ENCODE results near the gene ANAPC1.
"Not testable (repeated sequence)": the region's sequence is repeated elsewhere in the genome, so short reads cannot be mapped to it uniquely, and the experiment has no call there.

ANAPC1 gene

DNA sequence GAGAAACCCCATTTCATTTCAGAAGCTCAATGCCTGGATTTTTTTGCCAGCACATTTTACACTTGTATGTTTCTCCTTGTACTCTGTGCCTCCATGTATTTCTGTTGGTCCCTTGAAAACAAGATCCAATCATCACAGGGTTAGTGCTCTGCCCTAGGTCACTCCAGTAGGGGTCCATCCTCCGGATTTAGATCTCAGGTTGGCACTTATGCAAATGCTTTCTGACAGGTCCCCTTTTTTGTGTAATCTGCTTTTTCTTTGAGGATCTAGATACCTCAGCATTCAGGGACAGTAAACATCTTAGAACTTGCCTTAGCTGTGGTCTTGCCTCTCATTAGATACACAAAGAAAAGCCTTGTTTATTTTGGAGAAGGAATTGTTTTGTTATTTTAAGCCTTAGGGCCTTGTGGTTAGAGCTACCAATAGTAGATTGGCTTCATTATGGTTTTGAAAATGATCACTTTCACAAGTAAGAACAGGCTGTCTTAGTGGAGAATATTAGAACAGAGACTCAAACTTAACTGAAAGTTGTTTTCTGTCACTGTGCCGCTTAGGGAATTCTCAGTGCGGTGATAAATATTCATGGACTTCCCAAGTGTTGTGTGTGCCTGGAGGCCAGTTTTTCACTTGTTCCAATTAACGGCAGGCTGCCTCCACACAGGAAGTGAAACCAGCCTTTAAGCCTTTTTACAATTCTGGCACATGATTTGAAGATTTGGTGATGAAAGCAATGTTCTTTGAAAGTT lies 22.2 kb upstream of the ANAPC1 start:
- FAIRE-seq (no peak), DNase-seq (ENCODE audit: insufficient read length, low spot score) (no peak)

DNA sequence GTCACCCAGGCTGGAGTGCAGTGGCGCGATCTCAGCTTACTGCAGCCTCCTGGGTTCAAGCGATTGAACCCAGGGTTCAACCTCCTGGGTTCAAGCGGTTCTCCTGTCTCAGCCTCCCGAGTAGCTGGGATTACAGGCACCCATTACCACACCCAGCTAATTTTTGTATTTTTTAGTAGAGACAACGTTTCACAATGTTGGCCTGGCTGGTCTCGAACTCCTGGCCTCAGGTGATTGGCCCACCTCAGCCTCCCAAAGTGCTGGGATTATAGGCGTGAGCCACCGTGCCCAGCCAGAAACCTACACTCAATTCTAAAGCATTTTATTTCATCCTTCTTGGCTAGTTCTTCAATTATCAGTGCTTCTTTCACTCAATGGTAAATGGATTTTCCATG lies 21.5 kb upstream of the ANAPC1 start:
- FAIRE-seq; DNase-seq (ENCODE audit: insufficient read length, low spot score): not testable (repeated sequence)

GRCh38 chr2:111904726-111905474 lies 20.9 kb upstream of the ANAPC1 start:
- FAIRE-seq (no peak), DNase-seq (ENCODE audit: insufficient read length, low spot score) (no peak)

GRCh38 chr2:111903930-111904439 lies 20.0 kb upstream of the ANAPC1 start:
- no peak for DNase-seq (ENCODE audit: insufficient read length, low spot score)
- FAIRE-seq: no peak

DNA sequence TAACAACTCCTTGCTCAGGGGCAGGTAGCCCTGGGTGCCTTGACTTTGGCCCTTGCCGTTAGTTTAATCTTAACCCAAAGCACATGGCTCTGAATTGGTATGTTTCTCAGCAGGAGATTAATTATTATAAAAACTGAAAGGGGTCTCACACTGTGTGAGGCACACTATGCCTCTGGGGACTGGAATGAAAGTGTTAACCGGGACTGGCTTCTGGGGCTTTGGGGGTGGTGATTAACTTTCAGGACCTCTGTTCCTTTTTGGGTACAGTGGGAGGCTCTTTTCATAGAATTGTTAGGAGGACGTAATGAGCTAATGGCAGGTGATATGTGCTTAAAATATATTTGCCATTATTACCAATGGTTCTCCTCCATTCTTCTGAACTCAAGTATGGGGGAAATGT lies 19.5 kb upstream of the ANAPC1 start:
- DNase-seq (ENCODE audit: insufficient read length, low spot score) (no peak), FAIRE-seq (no peak)

DNA sequence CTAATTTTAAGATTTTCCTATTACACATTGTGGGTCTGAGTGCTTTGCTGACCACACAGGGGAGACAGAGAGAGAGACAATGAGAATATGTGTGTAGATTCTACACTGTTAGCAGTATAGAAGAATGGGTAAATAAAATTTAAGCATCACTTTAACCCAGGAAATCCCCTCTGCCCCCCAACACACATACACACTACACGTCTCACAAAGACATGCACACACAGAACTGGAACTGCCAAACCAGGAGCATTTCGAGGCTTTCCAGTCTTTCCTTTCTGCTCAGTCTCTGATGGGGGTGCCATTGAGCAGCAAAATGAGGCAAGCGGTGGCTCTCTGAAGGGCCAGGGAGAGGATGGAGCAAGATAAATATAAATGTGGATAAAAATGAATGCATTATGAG lies 16.9 kb upstream of the ANAPC1 start:
- DNase-seq (ENCODE audit: insufficient read length, low spot score): peak; percentile 41
- no peak for FAIRE-seq

- no peak for FAIRE-seq
- DNase-seq (ENCODE audit: insufficient read length, low spot score): no peak
Observed at GRCh38 chr2:111898703-111899514, 14.9 kb upstream of the ANAPC1 start.

DNA sequence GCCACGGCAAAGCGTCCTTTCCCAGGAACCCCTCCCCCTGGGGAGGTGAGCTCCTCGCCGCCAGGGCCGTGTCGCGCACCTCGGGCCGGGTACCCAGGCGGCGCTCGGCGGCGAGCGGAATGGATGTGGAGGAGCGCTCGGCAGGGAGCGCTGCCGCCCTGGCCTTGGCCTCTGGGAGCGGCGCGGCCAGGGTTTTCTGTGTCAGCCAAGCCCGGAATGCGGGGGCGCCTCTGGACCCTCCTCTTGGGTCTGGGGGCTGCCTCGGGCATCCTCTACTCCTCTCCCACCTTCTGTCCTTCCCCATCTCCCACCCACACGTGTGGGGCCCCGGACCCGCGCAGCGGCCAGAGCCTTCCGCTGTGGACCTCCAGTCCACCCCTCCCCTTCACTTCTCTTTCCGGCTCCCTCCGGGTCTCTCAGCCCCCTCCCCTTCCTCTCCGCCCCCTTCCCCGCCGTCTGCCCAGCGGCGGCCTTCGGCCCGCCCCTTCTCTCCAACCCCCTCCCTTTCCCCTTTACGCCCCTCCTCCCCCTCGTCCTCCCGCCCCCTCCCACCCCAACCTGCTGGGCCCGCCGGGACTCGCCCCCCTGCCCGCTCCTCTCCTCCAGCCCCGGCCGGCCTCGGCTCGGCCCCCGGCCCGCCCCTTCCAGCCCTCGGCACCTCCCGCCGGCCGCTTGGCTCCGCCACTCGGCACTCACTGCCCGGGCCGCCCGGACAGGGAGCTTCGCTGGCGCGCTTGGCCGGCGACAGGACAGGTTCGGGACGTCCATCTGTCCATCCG lies 14.1 kb upstream of the ANAPC1 start, which contains the start of gene MERTK:
TSS of gene MERTK (plus strand) at position 684 of the 779 bp plus-strand sequence. CDS start 129 bp downstream, outside the sequence.
- FAIRE-seq (peak; percentile 63), DNase-seq (ENCODE audit: insufficient read length, low spot score) (peak; percentile 86)

GRCh38 chr2:111897630-111897923 lies 13.6 kb upstream of the ANAPC1 start:
- DNase-seq (ENCODE audit: insufficient read length, low spot score): no peak
- no peak for FAIRE-seq

DNA sequence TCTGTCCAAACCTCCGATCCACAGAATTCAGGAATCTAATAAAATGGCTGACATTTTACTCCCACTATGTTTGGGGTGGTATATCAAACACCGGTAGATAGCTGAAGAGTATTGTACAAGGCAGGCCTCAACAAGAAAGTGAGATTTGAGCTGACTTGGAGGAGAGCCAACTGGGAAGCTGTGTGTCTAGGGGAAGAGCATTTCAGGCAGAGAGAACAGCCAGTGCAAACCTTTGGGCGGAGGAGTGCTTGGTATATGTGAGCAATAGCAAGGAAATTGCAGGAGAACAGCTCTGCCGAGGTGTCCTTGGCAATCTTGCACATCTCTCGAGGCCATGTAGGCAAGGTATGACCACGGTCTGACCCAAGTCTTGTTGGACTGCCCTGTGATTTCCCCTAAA lies 12.6 kb upstream of the ANAPC1 start:
- FAIRE-seq: no peak

GRCh38 chr2:111896024-111896423 lies 12.0 kb upstream of the ANAPC1 start:
- FAIRE-seq: no peak
- DNase-seq (ENCODE audit: insufficient read length, low spot score): no peak

More for the DNA sequence above, 12.6 kb upstream of the ANAPC1 start:
- no peak for DNase-seq (ENCODE audit: insufficient read length, low spot score)

GRCh38 chr2:111884592-111884964 lies 585 bp upstream of the ANAPC1 start:
- FAIRE-seq (no peak), DNase-seq (ENCODE audit: insufficient read length, low spot score) (no peak)

GRCh38 chr2:111872806-111873205 lies 11.2 kb downstream of the ANAPC1 start:
- FAIRE-seq; DNase-seq (ENCODE audit: insufficient read length, low spot score): not testable (repeated sequence)

GRCh38 chr2:111865124-111865523 lies 18.9 kb downstream of the ANAPC1 start:
- not testable (repeated sequence) for FAIRE-seq

DNA sequence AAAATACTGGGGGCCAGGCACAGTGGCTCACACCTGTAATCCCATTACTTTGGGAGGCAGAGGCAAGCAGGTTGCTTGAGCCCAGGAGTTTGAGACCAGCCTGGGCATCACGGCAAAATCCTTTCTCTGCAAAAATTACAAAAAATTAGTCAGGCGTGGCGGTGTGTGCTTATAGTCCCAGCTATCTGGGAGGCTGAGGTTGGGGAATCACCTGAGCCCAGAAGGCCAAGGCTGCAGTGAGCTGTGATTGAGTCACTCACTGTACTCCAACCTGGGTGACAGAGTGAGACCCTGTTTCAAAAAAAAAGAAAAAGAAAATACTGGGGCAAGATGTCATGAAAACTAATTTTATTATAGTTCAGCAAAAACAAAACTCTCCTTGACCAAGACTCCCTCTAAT lies 24.0 kb downstream of the ANAPC1 start:
- not testable (repeated sequence) for FAIRE-seq; DNase-seq (ENCODE audit: insufficient read length, low spot score)

More at GRCh38 chr2:111865124-111865523, 18.9 kb downstream of the ANAPC1 start:
- DNase-seq (ENCODE audit: insufficient read length, low spot score): not testable (repeated sequence)

GRCh38 chr2:111852544-111852943 lies 31.4 kb downstream of the ANAPC1 start:
- DNase-seq (ENCODE audit: insufficient read length, low spot score); FAIRE-seq: not testable (repeated sequence)

DNA sequence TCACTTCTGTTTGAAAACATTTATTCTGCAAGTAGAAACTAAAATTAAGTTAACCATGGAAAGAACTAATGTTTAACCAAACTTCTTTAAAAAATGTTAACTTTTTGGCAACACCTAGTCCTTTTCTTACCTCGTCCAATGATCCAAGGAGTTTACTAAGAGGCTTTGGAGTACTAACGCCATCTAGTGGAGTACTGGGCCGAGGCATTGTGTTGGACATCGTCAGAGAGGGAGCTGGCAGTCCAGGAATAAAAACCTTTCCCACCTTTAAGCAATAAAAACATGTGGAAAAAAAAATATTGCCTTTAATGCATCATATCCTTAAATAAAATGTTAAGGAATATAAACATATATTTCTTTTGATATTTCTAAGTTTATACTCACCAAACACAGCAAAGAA lies 33.3 kb downstream of the ANAPC1 start:
- DNase-seq (ENCODE audit: insufficient read length, low spot score); FAIRE-seq: not testable (repeated sequence)

DNA sequence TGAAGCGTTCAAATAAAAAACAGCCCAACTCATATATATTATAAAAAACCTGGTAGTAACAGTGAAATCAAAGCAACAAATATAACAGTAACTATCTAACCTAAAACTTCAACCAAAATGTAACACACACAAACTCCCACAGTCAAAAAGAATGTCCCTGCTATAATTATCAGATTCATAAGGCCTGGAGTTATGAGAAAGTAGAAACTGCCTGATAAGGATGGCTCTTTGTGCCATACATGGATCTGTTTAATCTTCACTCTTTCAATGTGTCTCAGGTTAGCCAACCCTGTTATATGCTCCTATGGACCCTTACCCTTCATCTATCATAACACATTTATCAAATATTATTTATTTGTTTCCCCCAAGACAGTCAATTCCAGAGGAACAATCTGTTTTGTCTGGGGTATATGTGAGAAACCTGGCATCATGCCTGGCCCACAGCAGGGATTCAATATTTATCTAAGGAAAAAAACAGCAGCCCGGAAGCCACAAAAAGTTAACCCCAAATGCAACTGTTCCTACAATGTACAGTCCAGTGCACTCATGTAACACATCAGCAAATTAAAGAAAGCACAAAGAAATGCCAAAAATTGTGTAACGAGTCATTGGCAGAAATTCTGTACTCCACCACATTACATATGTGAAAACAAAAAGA lies 44.2 kb downstream of the ANAPC1 start:
- FAIRE-seq; DNase-seq (ENCODE audit: insufficient read length, low spot score): not testable (repeated sequence)

DNA sequence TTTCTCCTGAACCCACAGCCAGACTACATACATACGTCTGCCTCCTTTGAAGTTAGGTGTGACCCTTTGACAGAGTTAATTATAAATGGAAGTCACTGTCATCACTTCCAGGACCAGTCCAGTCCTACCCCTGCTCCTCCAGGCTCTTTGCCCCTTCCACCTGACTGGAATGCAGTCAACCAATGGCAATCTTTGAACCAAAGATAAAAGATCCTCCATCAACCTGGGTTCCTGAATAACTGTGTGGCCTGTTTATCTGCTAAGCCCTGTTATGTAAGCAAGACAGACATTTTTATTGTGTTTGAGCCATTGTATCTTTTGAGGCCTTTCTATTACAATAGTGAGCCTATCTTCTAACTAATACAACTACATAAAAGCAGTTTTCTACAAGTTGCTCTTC lies 45.0 kb downstream of the ANAPC1 start:
- not testable (repeated sequence) for DNase-seq (ENCODE audit: insufficient read length, low spot score); FAIRE-seq

Measured in HTR-8/SVneo (cell line).